ENCODE results near the gene DNAH3. TPM values are rescaled to one million over a fixed set of nuclear protein-coding genes. Genes with fewer than 3 reads are reported as not detected.

DNAH3 gene
- total and polyA plus RNA-seq, 2 experiments from 2014 or later: not detected

DNA sequence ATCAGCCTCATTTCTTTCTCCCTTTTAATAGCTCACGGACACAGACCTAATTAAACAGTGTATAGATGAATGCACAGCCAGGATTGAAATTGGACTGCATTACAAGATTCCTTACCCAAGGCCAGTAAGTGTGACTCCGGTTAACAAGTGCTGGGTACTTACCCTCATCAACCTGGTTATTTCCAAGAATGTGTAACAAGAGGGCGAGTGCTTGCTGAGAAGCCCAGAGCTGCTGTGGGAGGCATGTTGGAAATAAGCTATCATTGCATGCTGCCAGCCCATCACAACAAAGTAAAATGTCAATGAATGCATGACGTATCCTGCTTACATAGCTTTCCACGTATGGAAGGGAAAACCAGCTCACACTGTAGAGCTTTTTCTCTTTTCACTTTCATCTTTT lies 230.6 kb downstream of the DNAH3 start:
- no peak overlapping the region for H3K9ac ChIP-seq
- H3K9me2 ChIP-seq (ENCODE audit: insufficient read depth): no peaks in the 10 kb centered on the region
- TF ChIP-seq EZH2 (IDR thresholded peaks at IDR 0.05; ENCODE audit: insufficient read depth, poor library complexity, severe bottlenecking) (no peak), EZH2phosphoT487 (IDR thresholded peaks at IDR 0.05; ENCODE audit: insufficient read depth, low read depth) (no peak)
- H4K20me1 ChIP-seq (ENCODE audit: insufficient read depth): no peaks in the 10 kb centered on the region
- H3K9me3 ChIP-seq (ENCODE audit: low read depth): no peaks in the 10 kb centered on the region
- in situ Hi-C loops (cut with MboI): no loop called here
- no peak overlapping the region for H3K4me3 ChIP-seq
- no peak for DNase-seq
- no peaks in the 10 kb centered on the region for H3K27me3 ChIP-seq (replicated peaks; ENCODE audit: insufficient read depth)
- H2AFZ ChIP-seq: no peak overlapping the region
- H3K4me2 ChIP-seq (ENCODE audit: unreplicated experiment): no peak overlapping the region
- no peaks in the 10 kb centered on the region; the same call in 1 of the 2 replicates for H3F3A ChIP-seq (ENCODE audit: insufficient read depth)
- H3K36me3 ChIP-seq (ENCODE audit: low read depth): no peaks in the 10 kb centered on the region; the same call in 1 of the 2 replicates
- no peak overlapping the region for H3K27ac ChIP-seq
- 97 to 99% methylated on average over 5 of the region's 5 CpGs for WGBS, 2 experiments (ENCODE audit: low coverage in 1 of 2, low lambda C conversion rate in 2 of 2, missing lambda C conversion rate in 2 of 2)
- peaks cover 13% of the 10 kb centered on the region for H3K4me1 ChIP-seq (ENCODE audit: insufficient read depth)
- H3K79me2 ChIP-seq (ENCODE audit: insufficient read depth): no peaks in the 10 kb centered on the region

DNA sequence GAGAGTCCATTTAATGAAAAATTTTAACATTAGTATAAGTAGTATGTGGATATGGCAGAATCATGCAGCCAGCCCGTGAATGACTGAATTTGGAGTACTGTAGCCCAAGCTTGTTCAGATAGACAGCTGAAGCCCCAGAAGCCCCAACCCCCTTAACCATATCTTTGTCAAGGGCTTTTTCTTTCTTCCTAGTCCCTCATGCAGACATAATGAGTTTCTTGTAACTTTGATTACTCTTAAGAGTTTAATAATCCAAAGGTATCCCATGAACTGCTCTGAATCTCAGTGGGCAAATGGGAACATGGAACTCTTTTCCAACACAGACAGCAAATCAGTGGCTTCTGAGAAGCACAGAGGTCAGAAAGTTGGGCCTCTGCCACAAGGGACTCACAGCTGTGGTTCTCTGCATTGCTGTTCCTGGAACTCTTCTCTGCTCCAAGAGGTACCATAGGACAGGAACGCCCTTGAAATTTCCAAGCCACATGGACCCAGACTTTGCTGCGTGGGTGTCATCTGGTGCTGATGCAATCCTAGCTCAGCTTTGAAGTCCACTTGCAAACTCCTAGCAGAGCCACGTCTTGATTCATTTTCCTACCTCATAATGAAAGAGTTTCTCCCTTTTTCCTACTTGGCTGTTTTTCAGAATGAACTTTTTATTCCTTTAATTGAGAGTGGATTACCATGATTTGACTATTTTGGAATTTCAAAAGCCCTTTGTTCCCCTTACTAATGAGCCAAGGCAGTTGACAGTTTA lies 232.0 kb downstream of the DNAH3 start:
- H3K4me1 ChIP-seq (ENCODE audit: insufficient read depth): peaks cover 25% of the 10 kb centered on the region
- DNase-seq: peak; percentile 90
- H3K9ac ChIP-seq: peak overlapping the region; percentile 59
- WGBS, 2 experiments (ENCODE audit: low coverage in 1 of 2, low lambda C conversion rate in 2 of 2, missing lambda C conversion rate in 2 of 2): 26 to 29% methylated on average over 4 of the region's 4 CpGs
- H2AFZ ChIP-seq: peak overlapping the region; percentile 53
- H3K9me2 ChIP-seq (ENCODE audit: insufficient read depth): no peaks in the 10 kb centered on the region
- H3K27me3 ChIP-seq (replicated peaks; ENCODE audit: insufficient read depth): no peaks in the 10 kb centered on the region
- H3K36me3 ChIP-seq (ENCODE audit: low read depth): no peaks in the 10 kb centered on the region; the same call in 1 of the 2 replicates
- H3K79me2 ChIP-seq (ENCODE audit: insufficient read depth): no peaks in the 10 kb centered on the region
- peak overlapping the region; percentile 81 for H3K27ac ChIP-seq
- no peaks in the 10 kb centered on the region for H4K20me1 ChIP-seq (ENCODE audit: insufficient read depth)
- TF ChIP-seq EZH2 (IDR thresholded peaks at IDR 0.05; ENCODE audit: insufficient read depth, poor library complexity, severe bottlenecking): no peak
- TF ChIP-seq EZH2phosphoT487 (IDR thresholded peaks at IDR 0.05; ENCODE audit: insufficient read depth, low read depth): no peak
- peak overlapping the region; percentile 45 for H3K4me2 ChIP-seq (ENCODE audit: unreplicated experiment)
- peaks cover 11% of the 10 kb centered on the region for H3F3A ChIP-seq (ENCODE audit: insufficient read depth)
- H3K4me3 ChIP-seq: peak overlapping the region; percentile 21; the same call in 1 of the 2 replicates
- in situ Hi-C loops (cut with MboI): no loop called here
- H3K9me3 ChIP-seq (ENCODE audit: low read depth): no peaks in the 10 kb centered on the region

DNA sequence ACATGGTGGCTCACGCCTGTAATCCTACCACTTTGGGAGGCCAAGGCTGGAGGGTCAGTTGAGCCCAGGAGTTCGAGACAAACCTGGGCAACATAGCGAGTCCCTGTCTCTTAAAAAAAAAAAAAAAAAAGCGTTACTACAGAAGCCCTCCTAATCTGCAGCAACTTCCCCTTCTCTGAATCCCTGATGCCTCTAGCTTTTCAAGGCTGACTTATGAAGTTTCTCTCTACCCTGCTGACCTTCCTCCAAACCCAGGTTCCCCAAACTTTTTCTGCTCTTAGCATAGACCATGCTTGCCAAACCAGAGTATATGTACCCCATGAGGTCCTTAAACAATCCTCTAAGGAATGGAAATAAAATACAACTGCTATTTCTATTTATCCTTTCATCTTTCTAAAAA lies 233.7 kb downstream of the DNAH3 start:
- no peak for DNase-seq
- no peak for TF ChIP-seq EZH2phosphoT487 (IDR thresholded peaks at IDR 0.05; ENCODE audit: insufficient read depth, low read depth)
- TF ChIP-seq EZH2 (IDR thresholded peaks at IDR 0.05; ENCODE audit: insufficient read depth, poor library complexity, severe bottlenecking): no peak
- H3K36me3 ChIP-seq (ENCODE audit: low read depth): no peaks in the 10 kb centered on the region
- no peak overlapping the region for H3K9ac ChIP-seq
- H3K79me2 ChIP-seq (ENCODE audit: insufficient read depth): 0 out of 2 replicates have a peak, but pooled peaks cover 5% of the 10 kb centered on the region
- no peak overlapping the region for H3K4me2 ChIP-seq (ENCODE audit: unreplicated experiment)
- H4K20me1 ChIP-seq (ENCODE audit: insufficient read depth): no peaks in the 10 kb centered on the region
- H3K9me3 ChIP-seq (ENCODE audit: low read depth): no peaks in the 10 kb centered on the region
- no peaks in the 10 kb centered on the region for H3K27me3 ChIP-seq (replicated peaks; ENCODE audit: insufficient read depth)
- no peak overlapping the region for H3K4me3 ChIP-seq
- in situ Hi-C loops (cut with MboI): no loop called here
- no peaks in the 10 kb centered on the region for H3K9me2 ChIP-seq (ENCODE audit: insufficient read depth)
- no peak overlapping the region for H3K27ac ChIP-seq
- no peak overlapping the region for H2AFZ ChIP-seq
- peaks cover 17% of the 10 kb centered on the region for H3F3A ChIP-seq (ENCODE audit: insufficient read depth)
- peaks cover 39% of the 10 kb centered on the region for H3K4me1 ChIP-seq (ENCODE audit: insufficient read depth)
- WGBS, 2 experiments (ENCODE audit: low coverage in 1 of 2, low lambda C conversion rate in 2 of 2, missing lambda C conversion rate in 2 of 2): 91 to 99% methylated on average over 4 of the region's 4 CpGs

DNA sequence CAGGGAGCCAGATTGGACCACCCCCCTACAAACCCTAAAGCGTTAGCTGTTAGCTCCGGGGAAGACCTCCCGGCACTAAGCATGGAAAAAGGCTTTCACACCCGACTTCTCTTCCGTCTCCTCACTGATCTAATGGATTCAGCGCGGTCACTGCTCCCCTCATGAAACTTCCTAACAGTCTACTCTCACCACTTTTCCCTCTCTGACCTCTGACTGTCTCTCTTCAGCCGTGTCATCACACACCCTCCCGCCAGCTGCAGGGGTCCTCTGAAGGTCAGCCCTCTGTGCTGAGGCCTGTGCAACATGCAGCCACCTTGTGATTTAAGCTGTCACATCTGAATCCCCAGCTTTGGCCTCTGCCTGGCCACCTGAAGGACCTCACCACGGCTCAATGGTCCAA lies 234.4 kb downstream of the DNAH3 start:
- Histone ChIP-seq H3K27me3 (replicated peaks; ENCODE audit: insufficient read depth) (no peaks in the 10 kb centered on the region), H3K4me2 (ENCODE audit: unreplicated experiment) (no peak overlapping the region), H2AFZ (no peak overlapping the region), H3F3A (ENCODE audit: insufficient read depth) (peaks cover 24% of the 10 kb centered on the region), H3K9me3 (ENCODE audit: low read depth) (no peaks in the 10 kb centered on the region), H3K9ac (no peak overlapping the region), H3K4me1 (ENCODE audit: insufficient read depth) (peaks cover 46% of the 10 kb centered on the region), H3K36me3 (ENCODE audit: low read depth) (no peaks in the 10 kb centered on the region), H3K79me2 (ENCODE audit: insufficient read depth) (0 out of 2 replicates have a peak, but pooled peaks cover 5% of the 10 kb centered on the region), H4K20me1 (ENCODE audit: insufficient read depth) (no peaks in the 10 kb centered on the region), H3K27ac (no peak overlapping the region), H3K9me2 (ENCODE audit: insufficient read depth) (no peaks in the 10 kb centered on the region), H3K4me3 (no peak overlapping the region)
- TF ChIP-seq EZH2phosphoT487 (IDR thresholded peaks at IDR 0.05; ENCODE audit: insufficient read depth, low read depth) (no peak), EZH2 (IDR thresholded peaks at IDR 0.05; ENCODE audit: insufficient read depth, poor library complexity, severe bottlenecking) (no peak)
- in situ Hi-C loops (cut with MboI): no loop called here
- no peak for DNase-seq
- WGBS, 2 experiments (ENCODE audit: low coverage in 1 of 2, low lambda C conversion rate in 2 of 2, missing lambda C conversion rate in 2 of 2): 98 to 99% methylated on average over 10 of the region's 10 CpGs

Data from GM23248 (cell line).